GM18861 (cell line): Measurements from ENCODE around the gene BMP6.

Source experiments
- ATAC-seq: cut with Tn5 transposase; IDR thresholded peaks from one replicate; pipeline ENCODE4 v1.9.1; 2021; ENCODE audit not compliant: unreplicated experiment

BMP6 gene

DNA sequence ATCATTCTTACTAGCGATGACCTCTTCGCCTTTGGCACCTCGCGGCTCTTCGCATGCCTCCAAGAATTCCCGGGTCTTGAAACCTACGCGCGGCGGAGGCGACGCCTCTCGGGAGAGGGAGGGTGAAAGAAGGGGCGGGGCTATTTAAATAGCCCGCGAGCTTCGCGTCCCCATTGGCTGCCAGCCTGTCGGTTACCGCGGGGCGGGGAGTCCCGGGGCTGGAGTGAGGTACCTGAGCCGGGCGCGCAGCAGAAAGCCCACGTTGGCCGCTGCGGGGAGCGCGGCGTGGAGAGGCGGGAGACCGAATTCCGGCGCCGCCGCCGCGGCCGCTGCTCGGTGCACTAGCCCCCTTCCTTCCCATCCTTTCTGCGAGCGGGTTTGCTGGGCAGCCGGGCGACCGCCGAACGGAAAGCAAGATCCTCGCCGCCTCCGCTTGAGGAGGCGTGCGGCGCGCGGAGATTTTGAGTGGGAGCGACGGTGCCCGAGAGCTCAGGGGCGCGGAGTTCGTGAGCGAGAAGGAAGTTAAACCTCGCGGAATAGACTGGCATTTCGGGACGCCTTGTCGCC, at the start of gene BMP6:
TSS of gene BMP6 (plus strand) at position 251 of the 567 bp plus-strand sequence. CDS start 857 bp downstream, outside the sequence.
- ATAC-seq = peak; percentile 68

DNA sequence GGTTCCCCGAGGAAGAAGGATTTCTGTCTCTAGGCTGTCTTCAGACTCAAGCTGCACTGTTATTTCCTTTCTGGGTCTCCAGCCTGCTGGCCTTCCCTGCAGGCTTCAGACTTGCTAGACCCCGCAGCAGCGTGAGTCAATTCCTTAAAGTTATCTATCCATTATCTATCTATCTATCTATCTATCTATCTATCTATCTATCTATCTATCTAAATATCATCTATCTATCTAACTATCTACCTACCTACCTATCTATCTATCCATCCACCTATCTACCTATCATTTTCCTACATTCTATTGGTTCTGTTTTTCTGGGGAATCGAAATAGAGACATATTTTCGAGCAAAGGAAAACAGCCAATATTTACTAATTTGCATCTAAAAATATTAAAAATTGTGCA, 48.7 kb upstream of the BMP6 start:
- ATAC-seq = no peak

DNA sequence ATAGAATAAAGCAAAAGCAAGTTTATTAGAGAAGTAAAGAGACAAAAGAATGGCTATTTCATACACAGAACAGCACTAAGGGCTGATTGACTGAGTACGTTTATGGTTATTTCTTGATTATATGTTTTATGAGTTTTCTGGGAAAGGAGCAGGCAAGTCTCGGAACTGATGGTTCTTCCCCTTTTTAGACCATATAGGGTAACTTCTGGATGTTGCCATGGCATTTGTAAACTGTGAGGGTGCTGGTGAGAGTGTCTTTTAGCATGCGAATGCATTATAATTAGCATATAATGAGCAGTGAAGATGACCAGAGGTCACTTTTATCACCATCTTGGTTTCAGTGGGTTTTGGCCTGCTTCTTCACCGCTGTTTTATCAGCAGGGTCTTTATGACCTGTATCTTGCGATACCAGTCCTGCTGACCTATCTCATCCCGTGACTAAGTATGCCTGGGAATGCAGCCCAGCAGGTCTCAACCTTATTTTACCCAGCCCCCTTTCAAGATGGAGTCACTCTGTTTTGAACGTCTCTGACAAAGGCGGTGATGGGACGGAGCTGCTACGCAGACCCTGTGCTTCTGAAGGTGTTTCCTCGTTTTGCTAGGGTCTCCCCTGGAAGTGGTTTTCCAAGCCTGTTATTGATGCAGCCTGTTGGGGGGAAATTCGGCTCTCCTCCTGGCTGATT, 45.4 kb upstream of the BMP6 start:
- ATAC-seq = no peak

- no peak for ATAC-seq
Observed at GRCh38 chr6:7681449-7681848, 44.5 kb upstream of the BMP6 start.

- no peak for ATAC-seq
Observed at GRCh38 chr6:7684076-7684475, 41.8 kb upstream of the BMP6 start.

DNA sequence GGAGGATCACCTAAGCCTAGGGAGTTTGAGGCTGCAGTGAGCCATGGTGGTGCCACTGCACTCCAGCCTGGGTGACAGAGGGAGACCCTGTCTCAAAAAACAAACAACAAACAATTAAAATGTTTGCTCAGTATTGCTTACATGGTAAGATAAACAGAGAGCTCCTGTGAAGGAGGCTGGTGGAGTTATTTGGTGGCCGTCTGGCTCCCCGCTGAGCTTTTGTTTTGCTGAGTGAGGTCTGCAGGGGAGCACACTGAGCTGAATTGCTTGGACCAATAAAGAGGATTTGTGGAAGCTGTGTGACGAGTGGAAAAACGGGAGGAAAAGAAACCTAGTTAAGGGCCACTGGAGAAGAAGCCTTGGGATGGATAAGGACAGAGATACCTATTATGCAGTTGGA, 41.1 kb upstream of the BMP6 start:
- no peak for ATAC-seq

DNA sequence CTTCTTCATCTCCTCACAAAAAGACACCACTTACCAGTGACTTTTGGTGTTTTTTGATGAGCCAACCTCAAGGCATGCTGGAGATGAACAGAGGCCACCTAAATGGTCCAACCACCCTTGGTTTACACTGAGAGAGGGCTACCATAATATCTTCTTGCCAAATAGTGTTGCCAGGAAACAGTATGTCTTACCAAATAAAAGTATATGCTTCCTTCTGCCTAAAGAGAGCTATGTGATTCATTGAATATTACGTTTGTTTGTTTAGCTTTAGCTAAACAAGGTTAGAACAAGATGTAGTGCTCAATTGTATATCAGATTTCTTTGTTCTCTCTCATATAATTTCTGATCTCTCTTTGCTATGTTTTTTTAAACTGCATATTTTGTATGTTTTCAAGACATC, 40.6 kb upstream of the BMP6 start:
- ATAC-seq = no peak

DNA sequence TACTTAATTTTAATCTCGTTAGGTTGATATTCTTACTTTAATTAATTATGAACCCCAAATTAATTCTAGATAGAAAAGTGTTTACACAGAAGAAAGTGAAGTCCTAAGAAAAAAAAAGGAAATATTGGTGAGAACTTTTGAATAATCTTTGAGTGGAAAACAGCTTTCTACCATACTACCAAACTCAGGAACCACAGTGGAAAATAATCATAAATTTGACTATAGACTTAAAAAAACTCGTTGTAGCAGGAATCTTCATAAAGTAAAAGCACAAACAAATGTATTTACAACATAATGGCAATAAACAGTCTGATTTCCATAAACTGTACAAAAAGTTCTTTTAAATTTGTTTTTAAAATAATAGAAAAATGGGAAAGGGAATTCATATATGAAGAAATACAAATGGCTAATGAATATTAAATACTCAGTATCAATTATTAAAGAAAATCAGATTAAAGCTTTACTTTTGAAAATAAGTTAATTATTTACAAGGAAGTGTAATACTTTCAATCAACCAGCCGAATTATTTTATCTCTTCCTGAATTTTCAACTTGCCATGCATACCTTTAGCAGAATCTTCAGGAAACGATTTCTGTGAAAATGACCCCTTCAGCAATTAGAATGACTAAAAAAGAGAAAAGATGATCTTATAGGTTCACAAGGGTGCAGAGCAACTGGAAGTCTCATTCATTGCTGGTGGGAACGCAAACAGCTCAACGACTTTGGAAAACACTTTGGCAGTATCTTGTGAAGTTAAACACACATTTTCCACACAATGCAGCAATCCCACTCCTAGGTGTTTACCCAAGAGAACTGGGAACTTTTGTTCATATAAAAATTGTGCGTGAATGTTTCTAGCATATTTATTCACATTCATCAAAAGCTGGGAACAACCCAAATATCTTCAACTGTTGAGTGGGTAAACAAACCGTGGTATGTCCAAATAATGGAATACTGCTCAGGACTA, 38.5 kb upstream of the BMP6 start:
- ATAC-seq = no peak

- ATAC-seq = no peak
Observed at GRCh38 chr6:7691021-7691420, 34.9 kb upstream of the BMP6 start.

- ATAC-seq = no peak
Observed at GRCh38 chr6:7691675-7692452, 34.0 kb upstream of the BMP6 start.

DNA sequence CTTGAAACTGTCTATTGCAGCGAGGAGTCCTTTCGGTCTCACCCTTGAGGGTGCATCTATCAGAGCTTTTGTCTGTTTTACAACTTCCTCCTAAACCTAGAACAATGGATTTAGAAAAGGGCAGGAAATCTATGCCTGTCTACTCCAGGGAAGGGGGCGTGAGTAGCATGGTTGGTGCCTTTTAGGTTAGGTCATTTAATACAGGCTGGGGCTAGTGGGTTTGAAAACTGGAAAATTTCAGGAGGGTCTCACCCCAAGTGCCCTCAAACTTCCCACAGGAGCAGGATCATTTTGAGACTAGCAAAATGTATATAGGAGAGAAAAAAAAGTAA, 33.5 kb upstream of the BMP6 start:
- ATAC-seq = no peak

DNA sequence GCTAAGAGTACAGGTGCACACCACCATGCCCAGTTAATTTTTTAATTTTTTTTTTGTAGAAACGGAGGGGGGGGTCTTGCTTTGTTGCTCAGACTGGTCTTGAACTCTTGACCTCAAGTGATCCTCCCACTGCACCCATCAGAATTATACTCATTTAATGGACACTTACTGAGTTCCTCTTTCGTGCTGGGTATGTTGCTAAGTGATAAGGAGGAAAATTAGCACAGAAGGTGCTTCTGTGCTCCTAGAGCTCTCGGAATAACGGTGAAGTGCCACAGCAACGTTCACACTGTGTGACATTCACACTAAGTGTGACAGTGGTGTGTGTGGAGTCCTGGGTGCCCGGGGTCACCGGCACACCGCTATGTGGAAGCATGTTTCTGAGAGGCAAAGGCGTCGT, 32.1 kb upstream of the BMP6 start:
- no peak for ATAC-seq

- ATAC-seq = no peak
Observed at GRCh38 chr6:7696061-7696460, 29.8 kb upstream of the BMP6 start.

DNA sequence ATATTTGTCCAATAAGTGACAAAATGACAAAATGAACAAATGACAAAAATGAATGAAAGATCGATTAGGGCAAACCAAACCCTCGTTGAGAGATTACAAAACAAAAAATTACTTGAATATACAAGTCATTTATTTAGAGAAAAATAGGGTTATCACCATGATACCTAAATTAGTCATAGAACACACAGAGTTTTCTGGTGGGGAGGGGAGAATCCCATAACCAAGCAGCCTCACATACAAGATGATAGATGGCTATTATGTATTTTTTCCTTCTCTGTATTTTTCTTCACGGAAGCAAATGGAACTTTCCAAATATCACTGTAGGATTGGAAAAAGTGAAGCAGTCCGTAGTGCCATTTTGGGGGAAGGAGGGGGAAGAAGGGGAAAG, 28.5 kb upstream of the BMP6 start:
- ATAC-seq = no peak

DNA sequence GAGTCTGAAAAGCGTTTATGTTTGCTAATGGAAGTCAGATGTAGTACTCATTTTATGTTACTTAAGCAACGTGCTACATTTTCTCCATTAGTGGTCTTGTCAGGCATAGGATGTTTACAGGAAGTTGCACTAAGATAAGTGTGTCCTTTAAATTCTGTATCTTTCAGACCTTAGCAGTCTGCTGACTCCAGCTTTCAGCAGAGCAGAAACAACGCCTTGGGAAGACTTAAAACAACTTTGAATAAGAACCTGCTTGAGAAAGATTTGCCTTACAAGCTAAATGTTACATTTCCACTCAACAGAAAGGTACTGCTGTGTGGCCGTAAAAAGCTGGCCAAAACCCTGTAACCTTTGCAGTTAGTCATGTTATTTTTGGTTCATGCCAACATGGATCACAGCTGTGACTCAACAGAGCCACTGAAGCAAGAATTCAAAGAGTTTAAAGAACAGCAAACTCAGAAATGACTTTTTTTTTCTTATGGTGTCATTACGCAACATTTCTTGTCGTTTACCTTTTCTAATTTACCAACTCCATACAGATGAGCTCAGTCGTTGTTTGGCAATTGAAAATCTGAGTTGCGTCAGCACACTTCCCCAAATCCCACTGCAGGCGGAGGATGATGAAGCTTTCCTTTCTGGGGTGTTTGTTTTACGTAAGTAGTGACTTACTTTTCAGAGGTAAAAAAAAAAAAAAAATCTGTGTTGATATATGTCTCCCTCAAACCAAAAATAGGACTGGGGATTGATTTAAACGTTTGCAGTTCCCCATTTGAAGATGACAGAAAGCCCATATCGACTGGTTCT, 27.9 kb upstream of the BMP6 start:
- no peak for ATAC-seq

DNA sequence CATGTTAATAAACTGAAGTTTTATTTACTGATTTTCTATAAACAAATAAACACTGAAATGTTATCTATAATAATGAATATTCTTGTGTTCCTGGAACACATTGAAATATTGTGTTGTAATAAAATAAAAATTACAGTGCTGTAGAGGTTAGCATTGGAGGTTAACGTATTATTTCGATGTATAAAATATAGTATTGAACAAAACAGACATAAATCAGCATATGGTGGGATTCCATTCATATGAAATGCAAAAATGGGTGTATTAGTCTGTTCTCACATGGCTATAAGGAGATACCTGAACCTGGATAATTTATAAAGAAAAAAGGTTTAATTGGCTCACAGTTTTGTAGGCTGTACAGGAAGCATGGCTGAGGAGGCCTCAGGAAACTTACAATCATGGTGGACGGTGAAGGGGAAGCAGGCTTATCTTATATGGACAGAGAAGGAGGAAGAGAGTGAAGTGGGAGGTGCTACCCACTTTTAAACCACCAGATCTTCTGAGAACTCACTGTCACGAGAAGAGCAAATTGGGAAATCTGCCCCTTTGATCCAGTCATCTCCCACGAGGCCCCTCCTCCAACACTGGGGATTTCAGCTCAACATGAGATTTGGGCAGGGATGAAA, 24.6 kb upstream of the BMP6 start:
- no peak for ATAC-seq

- ATAC-seq = no peak
Observed at GRCh38 chr6:7703148-7703680, 22.7 kb upstream of the BMP6 start.

GRCh38 chr6:7705483-7705882, 20.4 kb upstream of the BMP6 start:
- ATAC-seq = no peak

DNA sequence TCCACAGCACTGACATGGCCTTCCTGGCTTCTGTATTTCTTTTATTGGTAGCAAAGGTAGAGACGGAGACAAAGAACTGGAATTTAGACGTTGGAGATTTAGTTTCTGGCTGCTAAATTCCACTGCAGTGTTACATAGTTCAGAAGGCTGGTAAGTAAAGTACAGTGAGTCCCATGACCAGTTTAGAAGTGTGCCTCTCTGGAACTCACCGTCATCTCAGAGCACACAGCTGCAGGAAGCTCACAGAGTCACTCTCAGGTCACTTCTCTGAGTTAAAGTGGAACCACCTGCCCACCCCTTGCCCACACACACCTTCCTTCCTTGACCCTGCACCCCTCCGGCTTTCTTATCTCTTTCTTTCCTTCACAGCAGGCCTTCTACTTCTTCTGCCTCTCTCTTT, 19.6 kb upstream of the BMP6 start:
- ATAC-seq = no peak

DNA sequence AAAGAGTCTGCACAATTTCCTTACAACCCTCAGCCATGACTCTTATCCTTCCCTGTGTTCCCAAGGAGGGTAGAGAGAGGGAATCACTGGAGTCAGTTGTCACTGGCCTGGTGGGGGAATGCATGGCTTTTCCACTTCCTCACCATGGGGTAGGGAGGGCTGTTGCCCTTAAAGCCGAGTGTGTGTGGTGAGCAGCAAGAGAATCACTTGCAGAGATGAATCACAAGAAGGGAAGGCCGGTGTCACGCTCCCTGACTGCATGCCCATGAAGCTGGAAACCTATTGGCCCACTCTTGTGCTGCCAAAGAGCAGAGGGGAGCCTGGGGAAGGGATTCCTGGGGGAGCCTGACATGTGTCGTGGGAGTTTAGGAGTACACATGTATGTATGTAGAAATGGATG, 18.1 kb upstream of the BMP6 start:
- no peak for ATAC-seq
